Testis (tissue), 3 donors: ENCODE data around the gene IMMT. TPM values are rescaled to one million over a fixed set of nuclear protein-coding genes. Genes with fewer than 3 reads are reported as not detected.

ENCODE experiments used
- DNase-seq: peaks from one replicate; pipeline ENCODE4 v3.0.0-alpha.2; 2019
- H3K27ac ChIP-seq, 2 donors: fragments of 200-600 bp; sonication (generic); one replicate each; pipeline ENCODE4 v1.5.1; 2019
- H3K27me3 ChIP-seq: fragments of 200-600 bp; sonication (generic); one replicate; pipeline ENCODE4 v1.5.1; 2019
- H3K36me3 ChIP-seq: fragments of 200-600 bp; sonication (generic); one replicate; pipeline ENCODE4 v1.5.1; 2017; ENCODE audit warnings: low read depth; ENCODE audit errors: missing control alignments
- H3K4me1 ChIP-seq: fragments of 200-600 bp; sonication (generic); one replicate; pipeline ENCODE4 v1.5.1; 2019
- H3K4me3 ChIP-seq, 2 donors: fragments of 200-600 bp; sonication (generic); one replicate each; pipeline ENCODE4 v1.5.1; 2017 to 2019
- H3K9me3 ChIP-seq: fragments of 200-600 bp; sonication (generic); one replicate; pipeline ENCODE4 v1.5.1; 2017
- POLR2A ChIP-seq: fragments of 450-650 bp; IDR thresholded peaks from one replicate; pipeline ENCODE4 v1.6.1; 2017; ENCODE audit warnings: antibody characterized with exemption, mild to moderate bottlenecking, moderate library complexity
- WGBS, 2 donors: methylation state at CpG; one replicate each; pipeline ENCODE4 v1.1.5; 2018; 5-methylcytosine and 5-hydroxymethylcytosine counted together
- intact Hi-C: fragments of 100-400 bp; cut with DNase I; formaldehyde crosslinking; loops from one replicate; pipeline ENCODE4 v1.15.1; 2023; ENCODE audit warnings: low total_unique reads
- polyA plus RNA-seq: library from polyadenylated mRNA; stranded (reverse); fragments of 350-450 nt; fragmentation: Illumina TruSeq; extraction: RNeasy Lipid Tissue Mini Kit (QIAGEN cat#74804); gene quantifications from one replicate; pipeline ENCODE4 v1.2.3, GENCODE V29; 2014; ENCODE audit warnings: low read depth, low replicate concordance; ENCODE audit not compliant: insufficient read depth
- total RNA-seq, 2 donors: library from RNA; depleted of rRNA; stranded (reverse); fragments of >200 nt; gene quantifications; one replicate each; pipeline ENCODE4 v1.2.3, GENCODE V29; 2016
- TF ChIP-seq, protein P1 (sequence below), 3 experiments: fragments of 450-650 bp in 2 of 3; fragments of 200-600 bp in 1 of 3; sonication (generic) in 1 of 3; IDR thresholded peaks; one replicate each; pipeline ENCODE4 v1.5.1; 2016 to 2019; ENCODE audit warnings: antibody characterized with exemption in 3 of 3, mild to moderate bottlenecking in 2 of 3, moderate library complexity in 1 of 3

IMMT gene
- total and polyA plus RNA-seq, 3 donors from 2014 or later, result 80.6 to 99.8 (median 87.6) TPM

DNA sequence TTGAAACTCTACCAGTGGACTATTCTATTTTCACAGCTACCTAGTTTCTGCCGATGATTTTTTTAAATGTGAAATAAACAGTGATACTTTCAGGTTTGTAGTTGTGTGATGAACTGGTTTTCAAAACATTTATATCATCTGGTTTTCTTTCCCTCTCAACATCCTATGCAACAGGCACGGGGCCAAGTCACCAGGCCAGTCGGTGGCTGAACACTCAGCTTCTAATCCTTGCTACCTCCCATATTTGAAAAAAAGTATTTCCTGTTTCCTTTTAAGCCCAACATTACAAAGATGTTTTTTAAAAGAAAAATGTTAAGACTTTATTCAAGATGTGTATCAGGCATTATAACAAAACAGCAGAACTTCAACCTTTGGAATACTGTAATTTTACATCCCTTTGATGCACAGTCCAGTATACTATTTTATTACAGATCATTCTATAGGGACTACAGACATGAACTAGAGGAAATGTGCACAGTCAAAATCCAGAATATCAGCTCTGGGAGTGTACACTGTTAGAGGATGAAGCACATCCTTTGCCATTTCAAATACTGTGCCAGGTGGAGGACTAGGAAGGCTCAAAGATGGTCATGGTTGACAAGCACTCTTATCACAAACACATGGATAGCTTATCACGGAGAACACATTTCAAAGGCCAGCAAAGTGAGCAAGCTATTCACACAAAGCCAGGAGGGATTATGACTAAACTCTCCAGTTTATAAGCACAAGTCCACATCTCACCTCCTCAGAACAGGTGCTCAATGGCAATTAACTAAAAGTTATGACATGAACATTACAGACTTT is 18.6 kb upstream of the IMMT start:
- 46 to 56% methylated on average over 4 of the region's 4 CpGs for WGBS, 2 donors
- H3K4me1 ChIP-seq, result no peaks in the 10 kb centered on the region
- no peak overlapping the region for H3K4me3 ChIP-seq
- H3K36me3 ChIP-seq, result no peaks in the 10 kb centered on the region
- intact Hi-C loops, result no loop called here
- peak; percentile 13 for DNase-seq
- TF ChIP-seq, protein P1, sequence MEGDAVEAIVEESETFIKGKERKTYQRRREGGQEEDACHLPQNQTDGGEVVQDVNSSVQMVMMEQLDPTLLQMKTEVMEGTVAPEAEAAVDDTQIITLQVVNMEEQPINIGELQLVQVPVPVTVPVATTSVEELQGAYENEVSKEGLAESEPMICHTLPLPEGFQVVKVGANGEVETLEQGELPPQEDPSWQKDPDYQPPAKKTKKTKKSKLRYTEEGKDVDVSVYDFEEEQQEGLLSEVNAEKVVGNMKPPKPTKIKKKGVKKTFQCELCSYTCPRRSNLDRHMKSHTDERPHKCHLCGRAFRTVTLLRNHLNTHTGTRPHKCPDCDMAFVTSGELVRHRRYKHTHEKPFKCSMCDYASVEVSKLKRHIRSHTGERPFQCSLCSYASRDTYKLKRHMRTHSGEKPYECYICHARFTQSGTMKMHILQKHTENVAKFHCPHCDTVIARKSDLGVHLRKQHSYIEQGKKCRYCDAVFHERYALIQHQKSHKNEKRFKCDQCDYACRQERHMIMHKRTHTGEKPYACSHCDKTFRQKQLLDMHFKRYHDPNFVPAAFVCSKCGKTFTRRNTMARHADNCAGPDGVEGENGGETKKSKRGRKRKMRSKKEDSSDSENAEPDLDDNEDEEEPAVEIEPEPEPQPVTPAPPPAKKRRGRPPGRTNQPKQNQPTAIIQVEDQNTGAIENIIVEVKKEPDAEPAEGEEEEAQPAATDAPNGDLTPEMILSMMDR (IDR thresholded peaks at IDR 0.05), result no peak
- no peak for TF ChIP-seq POLR2A
- H3K9me3 ChIP-seq, result no peaks in the 10 kb centered on the region
- H3K27me3 ChIP-seq, result no peaks in the 10 kb centered on the region
- no peak overlapping the region for H3K27ac ChIP-seq

DNA sequence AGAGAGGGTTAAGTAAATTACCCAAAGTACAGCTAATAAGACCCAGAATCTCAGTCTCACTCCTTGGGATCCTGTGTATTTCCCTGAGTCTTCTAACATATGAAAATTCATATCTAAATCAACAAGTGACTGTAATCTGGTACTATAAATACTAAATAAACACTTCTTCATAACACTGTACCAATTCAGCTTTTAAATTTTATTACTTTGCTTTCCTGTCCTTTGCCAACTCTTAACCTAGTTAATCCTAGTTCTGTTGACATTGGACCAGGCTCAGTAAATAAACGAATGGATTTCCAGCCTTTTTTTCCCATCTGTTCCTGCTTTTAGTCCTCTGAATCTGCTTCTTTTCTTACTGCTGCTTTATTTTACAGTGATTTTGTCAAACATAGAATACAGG is 17.8 kb upstream of the IMMT start:
- TF ChIP-seq POLR2A, result no peak
- TF ChIP-seq, protein P1 (IDR thresholded peaks at IDR 0.05), result no peak
- intact Hi-C loops, result no loop called here
- no peak for DNase-seq
- 39 to 50% methylated on average over 1 of the region's 1 CpG for WGBS, 2 donors
- H3K9me3 ChIP-seq, result no peaks in the 10 kb centered on the region
- no peaks in the 10 kb centered on the region for H3K4me1 ChIP-seq
- H3K4me3 ChIP-seq, result no peak overlapping the region
- no peaks in the 10 kb centered on the region for H3K36me3 ChIP-seq
- H3K27me3 ChIP-seq, result no peaks in the 10 kb centered on the region
- H3K27ac ChIP-seq, result no peak overlapping the region

DNA sequence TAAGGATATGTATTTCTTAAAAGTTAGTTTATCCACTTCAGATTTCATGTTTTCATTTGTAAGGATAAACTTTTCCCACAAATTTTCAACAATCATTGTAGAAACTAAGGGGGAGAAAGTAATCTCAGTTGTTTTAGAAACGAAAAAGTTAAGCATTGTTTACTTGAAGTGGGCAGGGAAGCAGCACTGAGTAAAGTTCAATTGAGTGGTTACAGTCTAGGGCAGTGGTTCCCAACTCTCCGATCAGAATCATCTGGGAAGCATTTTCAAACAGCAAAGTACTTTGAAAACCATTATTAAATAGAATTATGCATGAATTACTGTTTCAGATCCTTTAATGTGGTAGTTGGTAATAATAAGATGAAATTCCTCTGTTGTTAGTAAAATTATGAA is 16.5 kb upstream of the IMMT start:
- WGBS, 2 donors, result 75 to 78% methylated on average over 2 of the region's 2 CpGs
- Histone ChIP-seq H3K27me3 (no peaks in the 10 kb centered on the region), H3K4me1 (no peaks in the 10 kb centered on the region), H3K36me3 (no peaks in the 10 kb centered on the region), H3K27ac (no peak overlapping the region), H3K4me3 (no peak overlapping the region), H3K9me3 (no peaks in the 10 kb centered on the region)
- no peak for TF ChIP-seq POLR2A
- TF ChIP-seq, protein P1 (IDR thresholded peaks at IDR 0.05), result no peak
- DNase-seq, result no peak
- intact Hi-C loops, result no loop called here

- no peak for TF ChIP-seq POLR2A
- TF ChIP-seq, protein P1 (IDR thresholded peaks at IDR 0.05), result no peak
- H3K4me1 ChIP-seq, result no peaks in the 10 kb centered on the region
- H3K9me3 ChIP-seq, result no peaks in the 10 kb centered on the region
- no peak overlapping the region for H3K27ac ChIP-seq
- intact Hi-C loops, result no loop called here
- WGBS, 2 donors, result 96 to 100% methylated on average over 2 of the region's 2 CpGs
- H3K27me3 ChIP-seq, result no peaks in the 10 kb centered on the region
- no peak overlapping the region for H3K4me3 ChIP-seq
- DNase-seq, result peak; percentile 7
- H3K36me3 ChIP-seq, result no peaks in the 10 kb centered on the region
Measured at GRCh38 chr2:86211033-86211795, 16.0 kb upstream of the IMMT start.
